SW 1271 (cell line): Measurements from ENCODE around the gene GOLGA1.
"Not testable (repeated sequence)": the region's sequence is repeated elsewhere in the genome, so short reads cannot be mapped to it uniquely, and the experiment has no call there.

Experiments
- DNase-seq, 2 experiments: peaks; one replicate each; lab custom pipeline; 2025; lab: John Stamatoyannopoulos, UW

GOLGA1 gene

GRCh38 chr9:124858330-124859046, 82.4 kb downstream of the GOLGA1 start:
- DNase-seq = no peak

GRCh38 chr9:124857533-124858162, 83.2 kb downstream of the GOLGA1 start:
- no peak for DNase-seq

GRCh38 chr9:124855944-124856765, 84.7 kb downstream of the GOLGA1 start:
- DNase-seq = peak in 1 of 2 experiments; percentile 43

GRCh38 chr9:124855566-124855943, 85.3 kb downstream of the GOLGA1 start:
- DNase-seq = no peak

- DNase-seq = no peak
Observed at GRCh38 chr9:124854822-124855221, 86.1 kb downstream of the GOLGA1 start.

GRCh38 chr9:124854161-124854560, 86.7 kb downstream of the GOLGA1 start:
- no peak for DNase-seq

- DNase-seq = no peak
Observed at GRCh38 chr9:124853605-124854143, 87.2 kb downstream of the GOLGA1 start.

- peak; percentile 75 to 82 for DNase-seq
Observed at GRCh38 chr9:124852829-124853531, 87.9 kb downstream of the GOLGA1 start, which contains the start of gene WDR38. WDR38 (plus strand) TSS chr9:124853460; CDS start chr9:124853532, 72 bp downstream.

- no peak for DNase-seq
Observed at GRCh38 chr9:124852121-124852828, 88.6 kb downstream of the GOLGA1 start.

GRCh38 chr9:124849801-124850200, 91.1 kb downstream of the GOLGA1 start:
- DNase-seq = no peak

- no peak for DNase-seq
Observed at GRCh38 chr9:124846969-124847368, 93.9 kb downstream of the GOLGA1 start.

- DNase-seq = not testable (repeated sequence)
Observed at GRCh38 chr9:124846467-124846866, 94.4 kb downstream of the GOLGA1 start.

GRCh38 chr9:124844291-124844690, 96.6 kb downstream of the GOLGA1 start:
- DNase-seq = no peak

- no peak for DNase-seq
Observed at GRCh38 chr9:124843456-124844034, 97.3 kb downstream of the GOLGA1 start.

GRCh38 chr9:124841075-124841821, 99.6 kb downstream of the GOLGA1 start:
- DNase-seq = no peak

GRCh38 chr9:124840300-124840833, 100.5 kb downstream of the GOLGA1 start:
- DNase-seq = no peak

GRCh38 chr9:124839612-124840299, 101.1 kb downstream of the GOLGA1 start:
- DNase-seq = no peak

- DNase-seq = not testable (repeated sequence)
Observed at GRCh38 chr9:124838567-124839275, 102.2 kb downstream of the GOLGA1 start.
